GM19468 (cell line): ENCODE data around the gene C15orf62.

Experiments
- ATAC-seq: cut with Tn5 transposase; IDR thresholded peaks from one replicate; pipeline ENCODE4 v1.9.1; 2021; ENCODE audit warnings: mild to moderate bottlenecking, moderate library complexity, moderate number of reproducible peaks; ENCODE audit not compliant: unreplicated experiment; ENCODE audit errors: extremely low read depth

The C15orf62 gene

DNA sequence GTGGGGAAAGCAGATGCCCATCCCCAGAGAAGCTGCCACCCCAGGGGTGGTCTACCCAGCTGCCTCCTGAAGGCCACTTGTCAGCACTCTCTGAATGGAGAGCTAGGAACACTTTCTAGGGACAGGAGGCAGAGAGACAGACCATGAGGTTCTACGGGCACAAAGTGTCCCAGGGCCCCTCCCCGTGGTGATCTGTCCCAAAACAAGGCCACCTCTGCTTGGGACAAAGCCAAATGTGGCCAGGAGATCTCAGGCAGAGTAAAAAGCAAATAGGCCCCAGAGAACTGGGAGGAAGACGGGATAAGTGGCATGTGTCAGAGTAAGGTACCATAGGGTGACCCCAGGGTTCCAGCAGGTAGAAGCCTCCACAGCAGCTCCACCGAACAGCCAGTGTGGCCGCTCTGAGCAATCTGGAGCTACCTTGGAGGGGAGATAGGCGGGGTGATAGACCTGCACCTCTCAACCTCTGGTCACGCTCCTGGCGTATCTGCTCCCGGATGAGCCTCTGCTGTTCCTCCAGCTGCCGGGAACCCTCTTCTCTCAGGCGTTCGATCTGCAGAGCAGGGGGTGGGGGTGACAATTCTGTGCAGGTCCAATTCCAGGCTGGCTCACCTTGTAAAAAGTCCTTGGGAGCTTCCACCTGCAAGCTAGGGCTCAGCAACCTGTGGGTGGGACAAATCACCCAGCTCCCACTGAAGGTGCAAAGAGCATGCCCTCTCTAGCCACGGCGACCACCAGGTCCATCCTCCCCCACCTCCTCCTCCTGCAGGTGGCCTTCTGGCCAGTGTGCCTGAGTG lies 6.2 kb downstream of the C15orf62 start:
- no peak for ATAC-seq

GRCh38 chr15:40776537-40777141 lies 6.9 kb downstream of the C15orf62 start:
- no peak for ATAC-seq

DNA sequence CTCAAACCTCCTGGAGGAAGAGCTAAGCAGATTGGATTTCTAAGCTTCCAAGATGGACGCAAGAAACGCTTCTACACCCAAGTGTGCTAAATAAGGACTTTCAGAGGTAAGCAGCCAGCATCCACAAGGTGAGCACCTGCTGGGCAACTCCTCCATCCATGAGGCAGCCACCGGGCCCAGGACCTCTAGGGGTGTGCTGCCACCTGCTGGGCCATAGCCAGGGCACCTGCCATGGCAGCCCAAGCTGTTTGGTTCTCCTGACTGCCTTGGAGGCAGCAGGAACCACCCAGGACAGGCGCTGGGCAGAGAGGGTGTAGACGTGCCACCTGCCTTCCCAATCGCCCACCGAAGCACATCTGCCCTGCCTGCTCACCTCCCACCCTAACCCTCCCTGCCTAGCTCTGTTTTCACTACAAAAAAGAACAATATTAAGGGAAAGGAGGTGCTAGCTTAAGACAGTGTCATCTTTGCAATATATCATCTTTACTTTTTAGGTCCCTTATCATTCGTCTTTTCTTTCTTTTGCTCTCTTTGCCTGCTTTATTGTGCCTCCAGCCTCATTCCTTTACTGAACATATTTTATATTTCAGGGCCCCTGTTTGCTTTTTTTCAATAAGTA lies 12.9 kb downstream of the C15orf62 start:
- no peak for ATAC-seq

GRCh38 chr15:40785164-40785563 lies 15.4 kb downstream of the C15orf62 start:
- ATAC-seq, result no peak

- ATAC-seq, result no peak
Observed at GRCh38 chr15:40785814-40786213, 16.0 kb downstream of the C15orf62 start.

DNA sequence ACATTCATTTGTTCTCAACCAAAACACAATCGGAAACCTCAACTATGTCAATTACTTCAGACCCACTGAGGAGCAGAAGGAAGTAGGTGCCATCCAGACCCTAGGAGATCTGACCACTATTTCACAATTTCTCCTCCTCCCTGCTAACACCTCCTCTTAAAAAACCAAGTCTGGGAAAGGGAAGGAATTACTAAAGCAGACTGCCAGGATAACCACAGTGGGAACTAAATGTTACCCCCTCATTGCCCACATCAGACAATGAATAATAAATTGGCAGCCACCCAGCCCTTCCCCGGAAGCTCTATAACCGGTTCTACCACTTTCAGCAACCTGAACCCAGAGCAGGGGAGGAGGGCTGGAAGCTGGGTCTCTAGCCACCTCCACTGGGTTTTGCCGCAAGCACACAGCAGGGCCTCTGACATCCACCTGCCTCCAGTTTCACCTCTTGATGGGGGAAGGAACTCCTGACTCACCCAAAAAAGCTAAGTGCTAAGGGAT lies 17.6 kb downstream of the C15orf62 start:
- ATAC-seq, result no peak

DNA sequence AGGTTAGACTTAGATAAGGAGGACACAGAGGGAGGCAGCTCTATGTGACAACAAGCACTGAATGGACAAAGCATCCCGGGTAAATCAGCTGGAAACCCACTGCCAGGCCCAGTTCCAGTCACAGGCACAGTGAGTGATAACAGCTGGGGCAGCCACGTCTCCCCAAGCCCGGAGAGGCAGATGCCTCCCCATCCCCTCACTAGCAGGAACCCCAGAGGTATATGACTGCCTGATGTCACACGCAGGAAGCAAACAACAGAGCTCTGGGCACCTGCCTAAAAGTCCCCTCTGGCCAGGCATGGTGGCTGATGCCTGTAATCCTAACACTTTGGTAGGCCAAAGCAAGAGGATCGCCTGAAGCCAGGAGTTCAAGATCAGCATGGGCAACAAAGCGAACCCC lies 18.2 kb downstream of the C15orf62 start:
- ATAC-seq, result no peak

GRCh38 chr15:40789119-40789518 lies 19.3 kb downstream of the C15orf62 start:
- no peak for ATAC-seq

- no peak for ATAC-seq
Observed at GRCh38 chr15:40789999-40790398, 20.2 kb downstream of the C15orf62 start.

DNA sequence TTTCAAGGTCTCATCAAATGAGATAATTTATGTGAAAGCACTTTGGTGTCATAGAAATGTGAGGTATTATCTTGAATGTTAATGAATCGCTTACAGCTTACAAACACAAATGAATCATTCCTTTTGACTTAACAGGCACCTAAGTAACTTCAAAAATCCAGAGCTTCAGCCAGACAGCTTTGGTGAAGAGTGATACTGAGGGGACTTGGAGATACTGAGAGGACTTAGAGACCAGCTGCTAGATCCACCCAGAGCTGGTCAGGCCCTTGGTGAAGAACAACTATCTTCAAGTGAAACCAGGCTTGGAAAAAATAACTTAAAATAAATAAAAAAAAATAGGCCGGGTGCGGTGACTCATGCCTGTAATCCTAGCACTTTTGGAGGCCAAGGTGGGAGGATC lies 20.9 kb downstream of the C15orf62 start:
- ATAC-seq, result no peak

- no peak for ATAC-seq
Observed at GRCh38 chr15:40792394-40792793, 22.6 kb downstream of the C15orf62 start.

DNA sequence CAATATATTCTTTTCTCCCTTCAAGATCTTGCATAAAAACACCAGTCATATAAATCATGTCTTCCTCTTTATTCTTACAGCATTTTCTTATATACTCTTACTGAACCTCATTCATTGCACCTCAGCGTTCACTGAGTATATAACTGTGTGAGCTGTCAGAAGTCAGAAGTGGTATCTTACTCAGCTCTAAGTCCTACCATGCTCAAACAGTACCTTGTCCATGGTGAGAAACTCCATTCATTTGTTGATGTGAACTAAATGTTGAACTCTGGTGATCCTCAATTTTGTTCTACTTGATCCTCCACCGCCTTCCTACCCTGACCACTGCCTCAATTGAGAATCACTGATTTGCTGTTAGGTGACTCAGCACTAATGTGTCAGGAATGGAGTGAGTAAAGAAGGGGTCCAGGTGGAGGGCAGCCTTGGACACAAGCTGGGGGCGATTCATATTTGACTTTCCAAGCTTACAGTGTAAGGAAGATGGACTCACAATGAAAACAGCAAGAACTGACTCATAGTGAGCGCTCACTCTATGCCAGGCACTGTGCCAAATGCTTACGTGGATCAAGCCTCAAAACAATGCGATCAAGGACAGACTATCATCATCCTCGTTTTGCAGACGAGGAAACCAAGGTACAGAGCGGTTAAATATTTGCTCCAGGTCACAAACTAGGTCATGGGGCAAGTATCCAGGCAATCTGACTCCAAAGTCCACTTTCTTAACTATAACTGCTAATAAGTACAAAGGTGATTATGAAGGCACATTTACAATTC lies 23.6 kb downstream of the C15orf62 start:
- ATAC-seq, result no peak

- ATAC-seq, result no peak
Observed at GRCh38 chr15:40796041-40796440, 26.3 kb downstream of the C15orf62 start.

DNA sequence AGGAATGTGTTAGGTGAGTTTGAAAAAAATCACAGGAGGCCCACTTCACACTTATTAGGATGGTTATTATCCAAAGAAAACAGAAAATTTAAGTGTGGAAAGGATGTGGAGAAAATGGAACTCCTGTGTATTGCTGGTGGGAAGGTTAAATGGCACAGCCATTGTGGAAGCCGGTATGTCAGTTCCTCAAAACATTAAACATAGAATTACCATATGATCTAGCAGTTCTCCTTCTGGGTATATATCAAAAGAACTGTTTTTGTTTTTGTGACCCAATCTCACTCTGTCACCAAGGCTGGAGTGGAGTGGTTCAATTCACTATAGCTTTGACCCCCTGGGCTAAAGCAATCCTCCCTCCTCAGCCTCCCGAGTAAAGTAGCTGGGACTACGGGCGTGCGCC lies 26.7 kb downstream of the C15orf62 start:
- no peak for ATAC-seq

DNA sequence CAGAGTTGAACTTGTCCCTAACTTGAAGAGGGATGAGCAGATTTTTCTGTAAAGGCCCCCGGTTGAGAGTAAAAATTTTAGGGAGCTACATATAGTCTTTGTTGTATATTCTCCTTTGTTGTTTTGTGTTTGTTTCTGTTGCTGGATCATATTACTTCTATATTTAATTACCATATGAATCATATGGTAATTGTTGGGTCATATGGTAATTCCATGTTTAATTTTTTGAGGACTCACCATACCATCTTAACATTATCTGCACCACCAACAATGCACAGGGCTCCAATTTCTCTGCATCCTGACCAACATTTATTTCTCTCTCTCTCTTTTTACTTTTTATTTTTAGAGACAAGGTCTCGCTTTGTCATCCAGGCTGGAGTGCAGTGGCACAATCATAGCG lies 29.7 kb downstream of the C15orf62 start:
- no peak for ATAC-seq

DNA sequence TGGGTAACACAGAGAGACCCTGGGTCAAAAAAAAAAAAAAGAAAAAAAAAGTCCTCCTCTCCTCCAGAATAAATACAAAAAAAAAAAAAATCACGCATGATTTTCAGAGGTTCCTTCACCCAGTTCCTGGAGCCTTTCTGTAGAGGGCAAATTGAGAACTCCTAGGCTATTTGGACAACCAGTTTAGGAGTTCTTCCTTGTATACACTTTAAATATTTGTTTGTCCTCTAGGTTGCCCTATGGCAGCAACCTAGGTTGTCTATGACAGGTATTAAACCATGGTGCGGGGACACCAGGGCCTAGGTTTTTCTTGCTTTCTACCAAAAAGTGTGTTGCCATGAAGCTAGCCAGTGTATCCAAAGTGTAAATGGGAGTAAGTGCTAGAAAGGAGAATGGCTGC lies 33.3 kb downstream of the C15orf62 start:
- no peak for ATAC-seq

DNA sequence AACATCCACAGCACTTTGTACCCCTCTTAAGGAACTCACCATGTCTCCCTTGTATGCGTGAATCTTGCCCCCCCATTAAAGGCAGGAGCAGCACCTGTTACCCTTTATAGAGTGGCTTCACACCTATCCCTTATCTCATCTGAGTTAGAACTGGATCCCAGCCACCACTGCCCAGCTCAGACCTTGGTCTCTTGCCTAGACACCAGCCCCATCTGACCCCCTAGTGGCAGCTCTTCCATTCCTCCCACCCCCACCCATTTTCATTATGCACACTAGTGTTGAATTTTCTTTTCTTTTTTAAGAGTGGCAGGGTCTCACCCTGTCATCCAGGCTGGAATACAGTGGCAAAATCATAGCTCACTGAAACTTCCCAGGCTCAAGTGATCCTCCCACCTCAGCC lies 33.9 kb downstream of the C15orf62 start:
- no peak for ATAC-seq

DNA sequence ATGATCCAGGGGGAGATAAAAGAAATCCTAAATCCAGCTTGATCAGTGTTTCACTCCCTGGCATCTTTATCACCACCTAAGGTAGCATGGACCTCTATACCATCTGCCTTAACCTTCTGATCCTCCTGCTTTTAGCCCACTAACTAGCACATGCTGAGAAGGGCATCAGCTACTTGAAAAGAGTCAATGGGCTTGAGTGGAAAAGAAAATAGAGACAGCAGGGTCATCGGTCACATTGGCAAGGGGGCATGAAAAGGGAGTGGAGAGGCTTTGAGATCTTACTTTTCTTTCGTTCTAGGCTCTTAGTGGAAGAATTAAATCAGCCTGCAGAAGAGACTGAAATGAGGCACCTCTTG lies 36.9 kb downstream of the C15orf62 start:
- no peak for ATAC-seq

- peak; percentile 93 for ATAC-seq
Observed at GRCh38 chr15:40807028-40807887, 37.5 kb downstream of the C15orf62 start, which contains the start of the genes DNAJC17 and ZFYVE19. Gene DNAJC17 (minus strand): TSS chr15:40807473. CDS start chr15:40807446, 27 bp downstream. Gene ZFYVE19 (plus strand): TSS chr15:40807089. CDS start chr15:40807590, 501 bp downstream.
